ENCODE results near the gene APLP2. TPM values are rescaled to one million over a fixed set of nuclear protein-coding genes. Genes with fewer than 3 reads are reported as not detected.

APLP2 gene
- total and polyA plus RNA-seq, 9 of the 15 experiments (the other 6 are each of a cell fraction or from before 2014, with no cell fraction given): 17.4 to 164 (median 118) TPM

- in situ Hi-C loops (cut with MboI) (loop anchor here (5.0 kb wide), 1 partner anchor 206 kb away; no protein-coding TSS in a partner anchor), intact Hi-C loops (cut with micrococcal nuclease) (loop anchor here (2.0 to 10.0 kb wide), 3 partner anchors 65 to 349 kb away; partner anchors contain the start of gene APLP2)
- Histone ChIP-seq H3K9me3 (replicated peaks; ENCODE audit: control insufficient read depth, insufficient read depth, low read depth, low read length) (no peaks in the 10 kb centered on the region), H4K20me1 (replicated peaks; ENCODE audit: control insufficient read depth, insufficient read depth, low read length) (no peaks in the 10 kb centered on the region), H2AFZ (ENCODE audit: low read depth, low read length) (no peak overlapping the region), H3K4me3 (no peak overlapping the region), H3K4me2 (ENCODE audit: insufficient read depth, low read length) (no peak overlapping the region), H3K36me3 (ENCODE audit: control insufficient read depth, insufficient read depth, low read length) (peaks cover 92% of the 10 kb centered on the region), H3K79me2 (ENCODE audit: control insufficient read depth, insufficient read depth, low read length) (no peaks in the 10 kb centered on the region; the same call in 2 of the 3 replicates), H3K9ac (ENCODE audit: insufficient read depth in 1 of 2, low read depth in 2 of 2, low read length in 2 of 2) (no peak overlapping the region), H3K9me1 (ENCODE audit: control insufficient read depth, insufficient read depth, low read length) (no peaks in the 10 kb centered on the region), H3K4me1 (replicated peaks in 1 of 2; ENCODE audit: control insufficient read depth in 2 of 2, insufficient read depth in 2 of 2, low read length in 2 of 2) (peaks cover 0 to 2% of the 10 kb centered on the region in 2 experiments; a peak in 1 of 5 replicates), H3K27me3 (ENCODE audit: control insufficient read depth in 2 of 2, insufficient read depth in 2 of 2, low read length in 2 of 2) (no peaks in the 10 kb centered on the region), H3K27ac (ENCODE audit: extremely low read depth, low read depth, low read length) (no peak overlapping the region)
- ChIA-PET POLR2A (interaction anchor here (0.6 kb wide), 2 partner anchors 28 to 84 kb away, joined by 3 to 6 read pairs; no protein-coding TSS in a partner anchor), CTCF (ENCODE audit: low intra/inter-chr PET ratio) (no interaction called here)
- no peak for DNase-seq (ENCODE audit: extremely low read depth in 1 of 4, low spot score in 3 of 4)
- ATAC-seq: no peak
- BruUV-seq (replicated peaks): no TSS peak
- 96% methylated on average over 7 of the region's 8 CpGs for WGBS (ENCODE audit: insufficient coverage, low coverage, missing lambda C conversion rate)
- no peak for FAIRE-seq
- TF ChIP-seq, protein P1, sequence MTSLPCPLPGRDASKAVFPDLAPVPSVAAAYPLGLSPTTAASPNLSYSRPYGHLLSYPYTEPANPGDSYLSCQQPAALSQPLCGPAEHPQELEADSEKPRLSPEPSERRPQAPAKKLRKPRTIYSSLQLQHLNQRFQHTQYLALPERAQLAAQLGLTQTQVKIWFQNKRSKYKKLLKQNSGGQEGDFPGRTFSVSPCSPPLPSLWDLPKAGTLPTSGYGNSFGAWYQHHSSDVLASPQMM (CRISPR knock-in tag; IDR thresholded peaks at IDR 0.05): no peak
- TF ChIP-seq RAD21 (CRISPR knock-in tag; conservative IDR thresholded peaks at IDR 0.05 in 1 of 2, IDR thresholded peaks at IDR 0.05 in 1 of 2) (no peak), ZNF431 (CRISPR knock-in tag; IDR thresholded peaks at IDR 0.05) (no peak), MTA2 (IDR thresholded peaks at IDR 0.05; ENCODE audit: low read depth) (no peak), RAD51 (IDR thresholded peaks at IDR 0.05; ENCODE audit: borderline replicate concordance, low read depth) (no peak), FIP1L1 (IDR thresholded peaks at IDR 0.05; ENCODE audit: low read depth, low read length, poor library complexity, severe bottlenecking) (no peak), THAP7 (CRISPR knock-in tag; IDR thresholded peaks at IDR 0.05) (no peak), SRSF9 (IDR thresholded peaks at IDR 0.05; ENCODE audit: borderline replicate concordance, low read depth, low read length) (no peak), HDAC3 (IDR thresholded peaks at IDR 0.05; ENCODE audit: borderline replicate concordance, partially characterized antibody) (no peak), AFF4 (CRISPR knock-in tag; IDR thresholded peaks at IDR 0.05) (no peak), ZNF408 (CRISPR knock-in tag; IDR thresholded peaks at IDR 0.05; ENCODE audit: low read depth) (no peak)
- TF ChIP-seq, protein P2, sequence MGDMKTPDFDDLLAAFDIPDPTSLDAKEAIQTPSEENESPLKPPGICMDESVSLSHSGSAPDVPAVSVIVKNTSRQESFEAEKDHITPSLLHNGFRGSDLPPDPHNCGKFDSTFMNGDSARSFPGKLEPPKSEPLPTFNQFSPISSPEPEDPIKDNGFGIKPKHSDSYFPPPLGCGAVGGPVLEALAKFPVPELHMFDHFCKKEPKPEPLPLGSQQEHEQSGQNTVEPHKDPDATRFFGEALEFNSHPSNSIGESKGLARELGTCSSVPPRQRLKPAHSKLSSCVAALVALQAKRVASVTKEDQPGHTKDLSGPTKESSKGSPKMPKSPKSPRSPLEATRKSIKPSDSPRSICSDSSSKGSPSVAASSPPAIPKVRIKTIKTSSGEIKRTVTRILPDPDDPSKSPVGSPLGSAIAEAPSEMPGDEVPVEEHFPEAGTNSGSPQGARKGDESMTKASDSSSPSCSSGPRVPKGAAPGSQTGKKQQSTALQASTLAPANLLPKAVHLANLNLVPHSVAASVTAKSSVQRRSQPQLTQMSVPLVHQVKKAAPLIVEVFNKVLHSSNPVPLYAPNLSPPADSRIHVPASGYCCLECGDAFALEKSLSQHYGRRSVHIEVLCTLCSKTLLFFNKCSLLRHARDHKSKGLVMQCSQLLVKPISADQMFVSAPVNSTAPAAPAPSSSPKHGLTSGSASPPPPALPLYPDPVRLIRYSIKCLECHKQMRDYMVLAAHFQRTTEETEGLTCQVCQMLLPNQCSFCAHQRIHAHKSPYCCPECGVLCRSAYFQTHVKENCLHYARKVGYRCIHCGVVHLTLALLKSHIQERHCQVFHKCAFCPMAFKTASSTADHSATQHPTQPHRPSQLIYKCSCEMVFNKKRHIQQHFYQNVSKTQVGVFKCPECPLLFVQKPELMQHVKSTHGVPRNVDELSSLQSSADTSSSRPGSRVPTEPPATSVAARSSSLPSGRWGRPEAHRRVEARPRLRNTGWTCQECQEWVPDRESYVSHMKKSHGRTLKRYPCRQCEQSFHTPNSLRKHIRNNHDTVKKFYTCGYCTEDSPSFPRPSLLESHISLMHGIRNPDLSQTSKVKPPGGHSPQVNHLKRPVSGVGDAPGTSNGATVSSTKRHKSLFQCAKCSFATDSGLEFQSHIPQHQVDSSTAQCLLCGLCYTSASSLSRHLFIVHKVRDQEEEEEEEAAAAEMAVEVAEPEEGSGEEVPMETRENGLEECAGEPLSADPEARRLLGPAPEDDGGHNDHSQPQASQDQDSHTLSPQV (IDR thresholded peaks at IDR 0.05): no peak
Measured at GRCh38 chr11:130133716-130134115, 64.0 kb downstream of the APLP2 start.
